PC-9 (cell line): Measurements from ENCODE around the gene MTFMT.

ENCODE experiments used
- CTCF ChIP-seq: fragments of 200-600 bp; sonication (generic); conservative IDR thresholded peaks from 2 replicates; pipeline ENCODE4 v1.6.1; 2017; ENCODE audit warnings: mixed run types, antibody characterized with exemption, mild to moderate bottlenecking, moderate library complexity
- EZH2 ChIP-seq: fragments of 200-600 bp; sonication (generic); IDR thresholded peaks from 2 replicates; pipeline ENCODE4 v1.8.0; 2017; ENCODE audit warnings: antibody characterized with exemption, low read depth

- TF ChIP-seq EZH2, result no peak
- no peak for TF ChIP-seq CTCF
These were observed 68.4 kb downstream of the MTFMT start for GRCh38 chr15:64961013-64961412.
